MG63 (cell line): Measurements from ENCODE around the gene OSBPL3. TPM values are rescaled to one million over a fixed set of nuclear protein-coding genes. Genes with fewer than 3 reads are reported as not detected.

Experiments
- DNase-seq: peaks from one replicate; pipeline ENCODE4 v3.0.0-alpha.2; 2020
- H3K27me3 ChIP-seq: fragments of 250-450 bp; sonication (Bioruptor Pico); 2 replicates; pipeline ENCODE4 v1.5.1; 2020; ENCODE audit warnings: mild to moderate bottlenecking, moderate library complexity
- H3K36me3 ChIP-seq: fragments of 250-450 bp; sonication (Bioruptor Pico); 2 replicates; pipeline ENCODE4 v1.5.1; 2020; ENCODE audit warnings: mild to moderate bottlenecking, moderate library complexity
- H3K4me3 ChIP-seq: fragments of 250-450 bp; sonication (Bioruptor Pico); 2 replicates; pipeline ENCODE4 v1.5.1; 2020; ENCODE audit warnings: mild to moderate bottlenecking, moderate library complexity
- H3K9me3 ChIP-seq: fragments of 250-450 bp; sonication (Bioruptor Pico); 2 replicates; pipeline ENCODE4 v1.5.1; 2020; ENCODE audit warnings: mild to moderate bottlenecking, moderate library complexity
- total RNA-seq: library from RNA; depleted of rRNA; stranded (reverse); fragments of >200 nt; shearing (Covaris generic); gene quantifications from 2 replicates; pipeline ENCODE4 v1.2.3, GENCODE V29; 2014; ENCODE audit warnings: low replicate concordance

Gene OSBPL3
- total RNA-seq, 1 experiment from 2014 or later = 5.6 TPM

DNA sequence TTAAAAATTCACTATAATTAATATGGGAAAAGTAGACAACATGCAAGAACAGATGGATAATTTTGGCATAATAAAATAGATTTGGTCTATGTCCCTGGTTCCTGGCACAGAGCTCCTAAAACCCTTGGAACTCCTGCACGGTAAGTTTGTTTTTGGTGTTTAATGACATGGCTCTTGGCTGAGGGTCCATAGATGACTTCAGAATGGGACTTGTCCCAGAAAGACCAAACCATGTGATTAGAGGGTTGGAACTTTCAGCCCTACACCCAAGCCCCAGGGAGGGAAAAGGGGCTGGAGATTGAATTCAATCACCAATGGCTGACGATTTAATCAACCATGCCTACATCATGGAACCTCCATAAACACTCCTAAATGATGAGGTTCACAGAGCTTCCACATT lies 210.1 kb downstream of the OSBPL3 start:
- Histone ChIP-seq H3K36me3 (no peaks in the 10 kb centered on the region), H3K27me3 (no peaks in the 10 kb centered on the region), H3K9me3 (no peaks in the 10 kb centered on the region), H3K4me3 (no peak overlapping the region)
- DNase-seq = no peak

DNA sequence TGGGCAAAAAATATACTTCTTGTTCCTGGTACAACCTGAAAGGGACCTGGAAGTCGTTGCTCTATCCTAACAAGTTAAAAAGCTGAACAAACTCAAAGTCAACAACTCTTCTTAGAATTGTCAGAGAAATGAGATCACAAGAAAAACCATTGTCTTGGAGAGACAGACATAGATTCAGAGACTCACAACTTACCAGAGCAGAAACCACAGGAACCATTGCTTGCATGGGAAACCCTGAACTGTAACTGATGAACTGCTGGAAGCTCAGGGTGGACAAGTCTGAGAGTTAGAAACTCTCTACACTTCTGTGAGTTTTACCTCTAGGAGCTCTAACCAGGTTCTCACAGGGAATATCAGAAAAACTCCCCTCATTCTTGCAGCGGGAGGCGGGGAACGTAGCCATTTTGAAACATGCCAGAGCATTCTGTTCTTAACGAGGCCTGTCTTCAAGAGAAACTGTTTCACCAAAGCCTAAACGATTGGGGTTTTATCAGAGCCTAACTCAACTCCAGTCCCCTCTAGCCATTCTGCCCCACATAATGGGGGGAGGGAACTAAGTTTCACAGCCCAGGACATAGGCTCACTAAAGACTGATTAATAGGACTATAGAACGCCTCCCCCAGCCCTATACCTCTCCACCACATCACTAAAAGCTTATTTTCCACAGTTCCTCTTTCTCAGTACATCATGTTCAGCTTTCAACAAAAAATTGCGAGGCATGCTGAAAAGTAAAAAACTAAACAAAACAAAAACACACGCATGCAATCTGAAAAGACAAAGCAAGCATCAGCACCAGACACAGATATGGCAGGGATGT lies 210.8 kb downstream of the OSBPL3 start:
- no peaks in the 10 kb centered on the region for H3K36me3 ChIP-seq

DNA sequence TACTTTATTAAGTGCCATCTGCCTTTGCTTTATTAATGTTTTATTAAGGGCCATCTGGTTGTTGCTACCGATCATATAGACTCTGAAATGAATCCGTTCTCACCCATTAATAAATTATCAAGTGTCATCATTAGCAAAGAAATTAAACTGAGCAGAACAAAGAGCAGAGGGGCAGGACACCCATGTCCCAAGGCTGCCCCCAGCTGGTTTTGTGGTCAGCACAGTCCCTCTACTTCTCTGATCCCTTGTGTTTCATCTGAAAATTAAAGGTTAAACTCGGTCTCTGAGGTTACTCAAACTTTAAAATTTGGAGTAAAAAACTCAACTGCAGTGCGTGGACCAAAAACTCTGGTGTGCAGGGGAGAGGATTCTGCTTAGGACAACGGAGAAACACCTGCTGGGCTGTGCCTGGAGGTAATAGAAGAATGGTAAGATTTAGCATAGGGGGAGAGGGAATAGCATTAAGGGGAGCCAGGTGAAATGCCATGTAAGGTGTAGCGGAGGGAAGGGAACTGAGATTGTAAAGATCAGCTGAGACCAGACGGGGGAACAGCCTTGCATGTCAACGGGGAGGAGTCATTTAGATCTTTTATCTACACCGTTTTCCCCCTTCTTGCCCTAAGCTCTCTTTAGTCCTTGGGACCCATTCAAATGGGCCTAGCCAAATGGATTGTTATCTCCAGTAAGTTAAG lies 212.0 kb downstream of the OSBPL3 start:
- no peaks in the 10 kb centered on the region for H3K27me3 ChIP-seq
- no peaks in the 10 kb centered on the region for H3K9me3 ChIP-seq
- no peak for DNase-seq
- no peak overlapping the region for H3K4me3 ChIP-seq
- H3K36me3 ChIP-seq = no peaks in the 10 kb centered on the region

More for the DNA sequence above, 210.8 kb downstream of the OSBPL3 start:
- DNase-seq = no peak
- no peak overlapping the region for H3K4me3 ChIP-seq
- H3K9me3 ChIP-seq = no peaks in the 10 kb centered on the region
- no peaks in the 10 kb centered on the region for H3K27me3 ChIP-seq

DNA sequence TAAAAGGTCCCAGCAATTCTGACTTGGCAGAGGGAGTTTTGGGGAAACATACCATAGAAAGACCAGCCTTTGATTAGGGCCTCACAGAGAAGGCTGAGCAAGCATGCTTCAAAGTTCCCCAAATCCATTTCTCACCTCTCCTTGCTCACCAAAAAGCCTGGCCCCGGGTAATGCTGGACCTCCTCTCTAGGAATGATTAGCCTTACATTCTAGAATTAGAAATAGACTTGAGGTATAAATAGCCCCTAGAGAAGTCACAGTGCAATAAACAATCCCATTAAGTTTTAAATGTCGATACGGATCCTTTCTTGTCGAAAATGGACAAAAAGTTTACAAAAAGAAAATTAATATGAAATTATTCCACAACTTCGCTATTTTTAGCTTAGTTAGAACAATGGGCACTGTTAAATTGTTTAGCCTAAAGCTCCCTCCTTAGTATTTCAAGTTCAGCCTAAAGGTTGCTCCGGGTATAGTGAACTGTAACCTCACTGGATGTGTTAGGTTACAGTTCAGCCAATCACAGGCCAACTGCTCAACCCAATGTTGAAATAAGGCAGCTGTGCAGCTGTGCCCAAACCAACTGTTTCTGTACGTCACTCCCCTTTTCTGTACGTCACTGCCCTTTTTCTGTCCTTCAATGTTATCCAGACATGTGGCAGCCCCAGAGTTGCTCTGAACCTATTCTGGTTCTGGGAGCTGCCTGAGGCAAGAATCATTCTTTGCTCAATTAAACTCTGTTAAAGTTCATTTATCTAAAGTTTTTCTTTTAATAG lies 214.8 kb downstream of the OSBPL3 start:
- no peak for DNase-seq
- H3K36me3 ChIP-seq = no peaks in the 10 kb centered on the region
- H3K27me3 ChIP-seq = no peaks in the 10 kb centered on the region
- H3K9me3 ChIP-seq = no peaks in the 10 kb centered on the region
- H3K4me3 ChIP-seq = no peak overlapping the region

DNA sequence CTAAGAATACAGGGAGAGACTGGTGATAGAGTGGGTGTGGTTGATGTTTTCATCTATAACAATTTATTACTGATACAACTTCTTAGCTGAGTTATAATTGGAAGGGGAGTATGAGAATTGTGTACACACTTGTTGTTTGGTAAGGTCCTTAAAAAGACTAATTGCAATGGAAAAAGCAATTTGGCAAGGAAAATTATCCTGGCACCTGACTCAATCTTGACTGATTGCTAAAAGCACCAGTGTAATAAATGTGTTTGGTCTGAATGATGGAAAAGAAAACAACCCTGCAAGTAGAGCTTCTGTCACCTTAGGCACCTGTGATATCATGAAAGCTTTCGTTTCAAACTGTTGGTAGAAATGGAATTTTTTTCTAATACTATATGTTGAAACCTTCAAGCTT lies 216.0 kb downstream of the OSBPL3 start:
- Histone ChIP-seq H3K9me3 (no peaks in the 10 kb centered on the region), H3K36me3 (no peaks in the 10 kb centered on the region), H3K4me3 (no peak overlapping the region), H3K27me3 (no peaks in the 10 kb centered on the region)
- DNase-seq = no peak

DNA sequence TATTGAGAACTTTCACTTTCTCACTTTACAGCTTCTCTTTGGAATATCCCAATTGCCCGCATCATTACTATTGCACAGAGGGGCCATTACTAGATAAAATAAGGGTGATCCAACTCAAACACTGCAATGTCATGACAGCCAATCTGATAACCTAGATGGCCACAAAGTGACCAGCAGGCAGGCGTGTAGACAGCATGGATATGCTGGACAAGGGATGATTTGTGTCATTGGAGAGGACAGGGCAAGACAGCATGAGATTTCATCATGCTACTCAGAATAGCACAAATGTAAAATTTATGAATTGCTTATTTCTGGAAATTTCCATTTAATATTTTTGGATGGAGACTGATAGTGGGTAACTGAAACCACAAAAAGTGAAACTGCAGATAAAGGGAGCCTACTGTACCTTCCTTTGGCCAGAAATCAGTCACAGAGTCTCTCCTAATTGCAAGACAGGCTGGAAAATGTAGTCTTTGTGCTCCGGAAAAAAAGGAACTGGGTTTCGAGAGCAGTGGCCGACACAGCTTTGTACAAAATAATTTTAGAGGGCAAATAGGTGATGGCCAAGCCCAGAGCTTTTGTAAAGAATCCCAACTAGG lies 216.6 kb downstream of the OSBPL3 start:
- Histone ChIP-seq H3K27me3 (no peaks in the 10 kb centered on the region), H3K4me3 (no peak overlapping the region), H3K9me3 (no peaks in the 10 kb centered on the region), H3K36me3 (no peaks in the 10 kb centered on the region)
- no peak for DNase-seq

DNA sequence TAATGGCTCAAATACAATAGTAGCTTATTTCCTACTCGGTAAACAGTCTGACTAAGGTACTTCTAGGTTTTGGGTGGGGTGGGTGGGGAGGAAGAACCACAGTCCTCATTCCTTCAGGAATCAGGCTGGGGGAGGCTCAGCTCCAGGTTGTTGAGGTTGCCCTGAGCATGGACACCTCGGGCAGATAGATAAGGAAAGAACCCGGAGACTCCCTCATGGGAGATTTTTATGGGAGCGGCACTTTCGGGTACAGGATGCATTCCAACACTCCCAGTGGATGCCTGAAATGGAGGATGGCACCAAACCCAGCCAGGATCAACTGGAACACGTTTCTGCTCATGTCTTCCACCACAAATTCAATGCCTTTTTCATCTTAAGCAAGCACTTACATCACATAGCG lies 217.2 kb downstream of the OSBPL3 start:
- Histone ChIP-seq H3K4me3 (no peak overlapping the region), H3K36me3 (no peaks in the 10 kb centered on the region), H3K9me3 (no peaks in the 10 kb centered on the region), H3K27me3 (no peaks in the 10 kb centered on the region)
- DNase-seq = no peak

DNA sequence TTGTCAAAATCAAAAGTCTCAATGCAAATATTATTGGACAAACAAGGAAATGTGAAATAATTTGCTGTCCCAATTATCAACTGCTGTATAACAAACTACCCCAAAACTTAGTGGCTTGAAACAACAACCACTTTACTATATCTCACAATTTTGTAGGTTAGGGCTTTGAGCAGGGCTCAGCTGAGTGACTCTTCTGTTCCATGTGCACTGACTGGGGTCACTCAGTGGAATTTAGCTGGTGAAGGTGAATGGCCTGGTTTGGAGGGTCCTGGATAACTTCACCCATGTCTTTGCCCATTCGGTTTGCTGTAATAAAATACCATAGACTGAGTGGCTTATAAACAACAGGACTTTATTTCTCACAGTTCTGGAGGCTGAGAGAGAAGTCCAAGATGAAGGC lies 219.0 kb downstream of the OSBPL3 start:
- H3K36me3 ChIP-seq = no peaks in the 10 kb centered on the region
- H3K4me3 ChIP-seq = no peak overlapping the region
- no peaks in the 10 kb centered on the region for H3K27me3 ChIP-seq
- no peaks in the 10 kb centered on the region for H3K9me3 ChIP-seq
- no peak for DNase-seq

DNA sequence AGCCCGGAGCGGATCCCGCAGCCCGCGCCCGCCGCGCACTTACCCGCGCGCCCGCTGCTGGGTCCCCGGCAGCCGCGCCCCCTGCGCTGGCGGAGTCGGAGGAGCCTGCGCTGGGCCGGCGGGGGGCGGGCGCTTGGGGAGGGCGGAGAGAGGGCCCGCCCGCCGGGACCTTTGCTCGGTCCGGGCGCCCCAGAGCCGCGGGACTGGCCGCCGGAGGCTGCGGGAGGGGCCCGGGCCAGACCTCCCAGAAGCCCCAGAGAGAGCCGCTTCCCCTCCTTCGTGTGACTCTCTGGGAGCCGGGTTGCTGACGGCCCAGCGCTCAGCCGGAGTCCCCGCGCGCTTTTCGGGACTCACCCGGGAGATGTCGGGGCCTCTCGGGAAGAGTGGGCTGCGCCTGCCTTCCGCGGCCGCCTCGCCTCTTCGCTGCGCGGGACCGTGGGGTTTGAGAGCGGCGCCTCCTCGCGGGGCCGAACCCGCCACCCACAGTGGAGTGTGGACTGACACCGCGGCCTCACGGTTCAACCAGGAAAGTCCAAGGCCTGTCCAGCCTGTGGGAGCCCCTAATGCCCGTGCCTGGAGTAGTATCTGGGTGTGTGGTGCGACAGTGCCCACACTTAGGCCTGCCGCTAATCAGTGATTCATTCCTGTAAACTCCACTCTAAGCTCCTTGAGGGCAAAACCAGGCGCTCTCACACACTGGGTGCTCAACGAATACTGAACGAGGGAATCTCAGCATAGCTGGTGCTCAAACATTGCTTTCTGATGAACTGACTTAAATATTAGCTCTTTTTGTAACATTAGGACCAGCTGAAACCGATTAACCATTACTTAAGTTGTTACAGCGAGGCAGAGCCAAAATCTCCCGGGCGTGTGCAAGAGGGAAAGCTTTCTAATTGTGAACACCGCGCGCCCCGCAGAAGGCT lies 222.4 kb downstream of the OSBPL3 start, which contains the start of gene GSDME:
TSS of gene GSDME (minus strand) at position 112 of the 923 bp plus-strand sequence. CDS start 7,690 bp downstream, outside the sequence.
- H3K9me3 ChIP-seq = no peaks in the 10 kb centered on the region
- peak within 1 kb of the TSS; percentile 63 for H3K4me3 ChIP-seq
- no peaks in the 10 kb centered on the region for H3K27me3 ChIP-seq
- peak; percentile 77 for DNase-seq
- H3K36me3 ChIP-seq = no peaks in the 10 kb centered on the region

DNA sequence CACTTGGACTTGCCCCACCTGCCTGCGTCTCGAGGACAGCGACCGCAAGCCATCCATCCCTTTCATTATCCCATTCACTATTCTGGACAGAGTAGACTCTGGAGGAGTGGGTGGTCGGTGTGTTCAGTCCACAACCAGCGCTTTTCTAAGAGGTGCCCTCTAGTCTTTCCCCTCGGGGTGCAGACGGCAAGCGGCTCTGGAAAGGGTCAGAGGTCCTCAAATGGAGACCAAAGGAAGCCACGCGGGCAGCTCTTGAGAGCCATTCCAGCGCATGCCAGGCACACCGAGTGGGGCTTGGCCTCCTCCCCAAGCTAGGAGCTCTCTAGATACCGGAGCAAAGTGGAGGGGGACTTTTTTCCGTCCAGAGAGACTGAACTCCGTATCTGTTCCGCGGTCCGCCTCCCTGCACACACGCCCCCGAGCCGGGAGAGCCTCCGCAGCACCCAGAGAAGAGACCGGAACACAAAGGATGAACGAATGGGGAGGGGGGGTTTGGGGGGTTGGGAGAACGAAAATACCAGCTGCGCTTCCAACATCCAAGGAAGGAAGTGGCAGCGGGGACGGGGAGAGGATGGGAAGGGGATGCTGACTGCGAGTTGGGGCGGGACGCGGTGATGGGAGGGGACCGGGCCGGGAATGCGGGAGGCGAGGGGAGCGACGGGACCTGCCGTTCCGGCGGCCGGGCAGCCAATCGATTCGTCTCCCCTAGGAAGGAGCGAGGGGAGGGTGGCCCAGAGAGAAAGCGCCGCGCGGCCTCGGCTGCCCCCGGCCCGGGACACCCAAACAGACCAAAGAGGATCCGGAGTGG lies 223.2 kb downstream of the OSBPL3 start:
- Histone ChIP-seq H3K9me3 (no peaks in the 10 kb centered on the region), H3K4me3 (peak overlapping the region; percentile 63), H3K36me3 (no peaks in the 10 kb centered on the region), H3K27me3 (no peaks in the 10 kb centered on the region)
- DNase-seq = no peak

DNA sequence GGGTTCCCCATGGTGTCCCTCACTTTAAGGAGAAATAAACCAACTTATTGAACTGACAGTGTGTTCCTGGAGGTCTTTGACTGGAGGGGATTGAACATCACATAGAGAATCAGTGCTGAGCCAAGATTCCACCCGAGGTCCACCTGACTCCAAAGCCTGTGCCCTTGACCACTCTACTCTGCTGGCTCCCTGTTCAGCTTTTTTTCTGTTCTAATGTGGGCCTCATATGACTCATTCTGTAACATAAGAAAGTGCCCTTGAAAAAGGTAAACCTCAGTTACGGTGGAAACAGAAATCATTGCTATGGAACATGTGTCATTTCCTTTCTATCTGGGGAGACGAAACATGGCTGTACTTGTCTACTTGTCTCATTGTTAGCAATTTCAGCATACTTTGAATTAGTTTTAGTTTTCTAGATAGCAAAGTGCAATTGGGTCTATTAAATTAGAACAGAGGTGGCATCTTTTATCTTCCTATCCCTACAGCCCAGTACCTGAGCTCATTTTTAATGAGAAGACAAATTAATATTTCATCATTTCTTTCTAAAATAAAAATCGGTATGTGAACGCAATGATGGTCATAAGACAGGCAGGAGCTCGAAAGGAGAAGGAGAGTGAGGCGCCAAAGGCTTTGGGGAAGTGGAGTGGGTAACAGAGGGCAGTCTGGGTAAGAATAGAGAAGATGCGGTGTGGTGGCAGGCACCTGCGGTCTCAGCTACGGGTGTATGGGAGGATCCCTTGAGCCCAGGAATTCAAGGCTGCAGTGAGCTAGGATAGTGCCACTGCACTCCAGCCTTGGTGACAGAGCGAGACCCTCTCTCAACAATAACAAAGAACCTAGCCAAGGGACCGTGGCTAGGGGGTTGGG lies 224.2 kb downstream of the OSBPL3 start:
- no peak overlapping the region for H3K4me3 ChIP-seq
- DNase-seq = no peak

DNA sequence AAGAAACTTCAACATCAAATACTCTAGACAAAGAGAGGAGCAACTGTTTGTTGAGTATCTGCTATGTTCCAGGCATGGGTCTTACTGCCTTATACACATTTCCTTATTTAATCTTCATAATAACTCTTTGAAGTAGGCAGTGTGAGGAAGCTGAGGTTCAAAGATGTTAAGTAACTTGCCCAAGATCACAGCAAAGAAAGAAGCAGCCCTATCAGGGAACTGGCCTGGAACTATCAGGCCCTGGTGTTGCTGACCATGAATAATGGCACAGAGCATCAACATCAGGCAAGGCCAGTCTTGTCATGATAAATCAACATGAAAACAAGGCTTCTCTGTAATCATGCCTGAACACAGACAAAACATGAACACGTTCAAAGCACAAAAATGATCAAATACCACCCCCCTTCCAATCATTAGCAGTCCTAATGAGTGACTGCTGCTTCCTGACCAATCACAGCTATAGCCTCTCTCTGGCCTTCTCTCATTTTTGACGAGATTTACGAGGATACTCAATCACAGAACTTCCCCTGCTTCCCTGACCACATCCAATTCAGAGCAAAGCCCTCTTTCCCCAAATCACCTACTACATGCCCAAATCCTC lies 225.0 kb downstream of the OSBPL3 start:
- DNase-seq = no peak

More for the DNA sequence above, 224.2 kb downstream of the OSBPL3 start:
- no peaks in the 10 kb centered on the region for H3K9me3 ChIP-seq
- H3K36me3 ChIP-seq = no peaks in the 10 kb centered on the region
- H3K27me3 ChIP-seq = no peaks in the 10 kb centered on the region

DNA sequence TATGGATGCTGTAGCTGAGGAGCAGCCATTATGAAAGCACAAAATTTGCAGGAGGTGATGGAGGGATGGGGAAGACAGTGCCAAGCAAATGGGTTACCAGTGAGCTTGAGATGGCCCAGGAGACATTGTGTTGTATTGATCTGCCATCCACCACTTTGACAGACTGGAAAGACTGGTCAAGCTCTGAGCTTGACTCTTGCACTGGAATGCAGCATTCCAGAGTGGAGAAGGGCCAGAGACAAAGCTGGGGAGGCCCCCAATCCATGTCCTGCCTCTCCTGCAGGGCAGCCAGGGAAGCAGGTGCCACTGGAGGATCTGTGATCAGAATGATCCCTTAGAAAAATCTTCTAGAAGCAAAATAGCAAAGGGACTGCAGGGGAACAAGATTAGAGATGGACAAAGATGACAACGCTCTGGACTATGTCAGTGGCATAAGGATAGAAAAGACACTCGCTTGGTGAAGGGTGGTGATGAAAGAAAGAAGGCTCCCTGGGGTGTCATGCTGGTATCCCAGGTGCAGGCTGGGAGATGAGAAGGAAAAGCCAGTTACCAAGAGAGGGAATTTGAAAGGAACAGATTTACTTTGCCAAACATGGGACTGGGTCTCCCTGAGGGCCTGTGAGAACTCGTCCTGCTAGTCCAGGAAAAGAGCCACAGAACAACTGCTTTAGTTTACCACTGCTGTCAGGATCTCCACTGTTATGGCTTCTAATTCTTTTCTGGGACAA lies 227.7 kb downstream of the OSBPL3 start:
- no peak overlapping the region for H3K4me3 ChIP-seq
- H3K27me3 ChIP-seq = no peaks in the 10 kb centered on the region
- DNase-seq = no peak
- H3K9me3 ChIP-seq = no peaks in the 10 kb centered on the region
- H3K36me3 ChIP-seq = no peaks in the 10 kb centered on the region

More for the DNA sequence above, 225.0 kb downstream of the OSBPL3 start:
- Histone ChIP-seq H3K9me3 (no peaks in the 10 kb centered on the region), H3K36me3 (no peaks in the 10 kb centered on the region), H3K4me3 (no peak overlapping the region), H3K27me3 (no peaks in the 10 kb centered on the region)
